Psoas muscle (tissue), 8 donors: ENCODE results near the gene AGA. TPM values are rescaled to one million over a fixed set of nuclear protein-coding genes. Genes with fewer than 3 reads are reported as not detected.

ENCODE experiments used
- ATAC-seq, 4 donors: fragments of 200-7000 bp; cut with Tn5 transposase; one replicate each; pipeline ENCODE4 v1.9.1; 2020; ENCODE audit warnings: moderate library complexity in 3 of 4, mild to moderate bottlenecking in 2 of 4
- DNase-seq, 2 donors: peaks; one replicate each; pipeline ENCODE4 v3.0.0-alpha.2; 2020
- H3K27ac ChIP-seq: fragments of 200-600 bp; one replicate; pipeline ENCODE4 v1.8.0; 2022
- H3K27me3 ChIP-seq, 3 donors: fragments of 200-600 bp in 1 of 3; one replicate each; pipeline versions ENCODE4 v1.6.1 to v1.8.0; 2013 to 2022; ENCODE audit warnings: low read length in 2 of 3, mild to moderate bottlenecking in 2 of 3, moderate library complexity in 1 of 3; ENCODE audit not compliant: insufficient read depth in 3 of 3
- H3K36me3 ChIP-seq, 2 donors: fragments of 200-600 bp in 1 of 2; one replicate each; pipeline versions ENCODE4 v1.6.1 to v1.8.0; 2013 to 2022; ENCODE audit warnings: low read depth in 1 of 2, mild to moderate bottlenecking in 1 of 2, moderate library complexity in 1 of 2; ENCODE audit not compliant: insufficient read depth in 1 of 2
- H3K4me1 ChIP-seq: fragments of 200-600 bp; one replicate; pipeline ENCODE4 v1.8.0; 2022
- H3K4me3 ChIP-seq: fragments of 200-600 bp; one replicate; pipeline ENCODE4 v1.8.0; 2022; ENCODE audit warnings: mild to moderate bottlenecking
- H3K9me3 ChIP-seq: fragments of 200-600 bp; one replicate; pipeline ENCODE4 v1.8.0; 2022
- CTCF ChIP-seq: fragments of 200-600 bp; IDR thresholded peaks from one replicate; pipeline ENCODE4 v1.8.0; 2022; ENCODE audit warnings: antibody characterized with exemption
- WGBS, 3 donors: extraction: QIAGEN DNeasy Blood & Tissue Kit; methylation state at CpG; one replicate each; pipeline versions ENCODE4 v1.1.6 to v1.1.7; 2013; 5-methylcytosine and 5-hydroxymethylcytosine counted together
- intact Hi-C, 2 donors: fragments of 100-400 bp; cut with DNase I; formaldehyde crosslinking; loops; one replicate each; pipeline versions ENCODE4 v1.11.0 to v1.14.2; 2022
- polyA plus RNA-seq, 3 donors: library from polyadenylated mRNA; stranded (reverse); fragments of 200-250 nt; gene quantifications; one replicate each; pipeline ENCODE4 v1.2.3, GENCODE V29; 2013
- total RNA-seq, 4 donors: library from RNA; stranded (reverse); fragmentation: NEBNext Ultra II Directional in 2 of 4; extraction: Animal tissue kit (Norgen Biotek cat#: 25700) in 2 of 4; gene quantifications; one replicate each; pipeline versions ENCODE4 v1.2.1 to v1.2.4, GENCODE V29; 2021 to 2023
- donor health status: healthy with polysubstance abuse.
- donor health status: DM: no; HTN: no; CAD: no; lungs with moderate emphysema.
- donor health status: Bipolar disorder and iron deficiency.
- donor health status: healthy.
- donor health status: DM: yes; HTN: yes; CAD: no.
- donor health status: DM: no; HTN: no; CAD: no.
- donor health status: DM: no; HTN: no; CAD: no.
- donor health status: DM: yes; HTN: yes; CAD: no.

AGA gene
- total and polyA plus RNA-seq, 7 donors = 3.5 to 6.7 (median 5.7) TPM

- Histone ChIP-seq H3K27me3 (no peaks in the 10 kb centered on the region), H3K36me3 (no peaks in the 10 kb centered on the region), H3K9me3 (no peaks in the 10 kb centered on the region), H3K27ac (no peak overlapping the region), H3K4me1 (no peaks in the 10 kb centered on the region), H3K4me3 (no peak overlapping the region)
- intact Hi-C loops = no loop called here
- TF ChIP-seq CTCF = no peak
- WGBS, 3 donors = 92 to 97% (median 95%) methylated on average over 1 of the region's 1 CpG
- DNase-seq = no peak
- no peak for ATAC-seq
Observed at GRCh38 chr4:177487977-177488376, 45.7 kb upstream of the AGA start.

- intact Hi-C loops = no loop called here
- Histone ChIP-seq H3K4me1 (no peaks in the 10 kb centered on the region), H3K4me3 (no peak overlapping the region), H3K27me3 (no peaks in the 10 kb centered on the region), H3K36me3 (no peaks in the 10 kb centered on the region), H3K27ac (no peak overlapping the region), H3K9me3 (no peaks in the 10 kb centered on the region)
- TF ChIP-seq CTCF = no peak
- ATAC-seq (no peak), DNase-seq (no peak)
- WGBS, 3 donors = 77 to 83% (median 81%) methylated on average over 1 of the region's 1 CpG
Observed at GRCh38 chr4:177485528-177485927, 43.3 kb upstream of the AGA start.

- no peaks in the 10 kb centered on the region for H3K27me3 ChIP-seq
- WGBS, 3 donors = 76 to 88% (median 80%) methylated on average over 1 of the region's 1 CpG
- H3K36me3 ChIP-seq = no peaks in the 10 kb centered on the region
- ATAC-seq = no peak
- intact Hi-C loops = no loop called here
- no peak for DNase-seq
- H3K27ac ChIP-seq = no peak overlapping the region
- no peaks in the 10 kb centered on the region for H3K4me1 ChIP-seq
- no peaks in the 10 kb centered on the region for H3K9me3 ChIP-seq
- no peak for TF ChIP-seq CTCF
- H3K4me3 ChIP-seq = no peak overlapping the region
Observed at GRCh38 chr4:177484613-177485021, 42.4 kb upstream of the AGA start.

GRCh38 chr4:177483760-177484159 lies 41.5 kb upstream of the AGA start:
- intact Hi-C loops = no loop called here
- ATAC-seq (no peak), DNase-seq (no peak)
- Histone ChIP-seq H3K27me3 (no peaks in the 10 kb centered on the region), H3K4me3 (no peak overlapping the region), H3K36me3 (no peaks in the 10 kb centered on the region), H3K9me3 (no peaks in the 10 kb centered on the region), H3K27ac (no peak overlapping the region), H3K4me1 (no peaks in the 10 kb centered on the region)
- no peak for TF ChIP-seq CTCF
- 80 to 82% (median 81%) methylated on average over 3 of the region's 3 CpGs for WGBS, 3 donors

- H3K4me1 ChIP-seq = no peaks in the 10 kb centered on the region
- H3K36me3 ChIP-seq = no peaks in the 10 kb centered on the region
- H3K27ac ChIP-seq = no peak overlapping the region
Observed at GRCh38 chr4:177483271-177483670, 41.0 kb upstream of the AGA start.

More at GRCh38 chr4:177483271-177483670, 41.0 kb upstream of the AGA start:
- ATAC-seq (no peak), DNase-seq (no peak)
- intact Hi-C loops = no loop called here
- Histone ChIP-seq H3K9me3 (no peaks in the 10 kb centered on the region), H3K27me3 (no peaks in the 10 kb centered on the region), H3K4me3 (no peak overlapping the region)
- TF ChIP-seq CTCF = no peak
- WGBS, 3 donors = 69 to 77% (median 71%) methylated on average over 1 of the region's 1 CpG
